Erythroblast (primary cell): ENCODE data around the gene AKAP8L.

Experiments used
- DNase-seq, 2 experiments: peaks; one replicate each; lab custom pipeline; 2025; lab: John Stamatoyannopoulos, UW
- GATA1 ChIP-seq: IDR thresholded peaks from 2 replicates; pipeline ENCODE4 v1.6.1; 2011; ENCODE audit warnings: low read depth, mild to moderate bottlenecking, control low read depth, low read length, moderate library complexity
- POLR2A ChIP-seq: IDR thresholded peaks from 2 replicates; pipeline ENCODE4 v1.6.1; 2011; ENCODE audit warnings: mild to moderate bottlenecking, low read length

AKAP8L gene

GRCh38 chr19:15432629-15433518 is 14.1 kb upstream of the AKAP8L start:
- TF ChIP-seq GATA1 = no peak
- TF ChIP-seq POLR2A = peak; percentile 56
- DNase-seq = peak; percentile 94 to 96

DNA sequence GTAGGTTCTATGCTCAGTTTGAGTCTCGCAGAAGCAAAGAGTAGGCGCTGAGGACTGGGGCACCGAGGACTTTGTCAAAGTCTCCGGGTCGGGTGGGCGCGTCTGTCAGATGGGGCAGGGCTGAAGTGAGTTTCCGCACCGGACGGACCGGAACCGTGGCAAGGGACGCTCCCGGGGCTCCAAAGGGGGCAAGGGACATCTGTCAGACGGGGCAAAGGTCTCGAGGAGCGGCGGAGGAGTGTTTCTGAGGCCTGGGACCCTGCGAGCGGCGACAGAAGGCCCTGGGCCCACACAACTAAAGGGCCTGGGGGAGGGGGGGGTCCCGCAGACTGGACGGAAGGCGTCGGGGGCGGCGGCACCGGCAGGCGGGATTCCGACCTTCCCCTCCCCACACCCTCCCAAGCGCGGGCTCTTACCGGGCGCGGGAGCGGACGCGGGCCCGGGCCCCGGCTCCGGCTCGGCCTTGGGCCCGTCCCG is 13.3 kb upstream of the AKAP8L start:
- peak; percentile 46 to 66 for DNase-seq
- no peak for TF ChIP-seq POLR2A
- TF ChIP-seq GATA1 = no peak

- peak; percentile 35 to 40 for DNase-seq
- no peak for TF ChIP-seq POLR2A
- TF ChIP-seq GATA1 = no peak
Measured at GRCh38 chr19:15431396-15432017, 12.7 kb upstream of the AKAP8L start.

GRCh38 chr19:15430526-15431120 is 11.8 kb upstream of the AKAP8L start:
- TF ChIP-seq POLR2A (no peak), GATA1 (no peak)

DNA sequence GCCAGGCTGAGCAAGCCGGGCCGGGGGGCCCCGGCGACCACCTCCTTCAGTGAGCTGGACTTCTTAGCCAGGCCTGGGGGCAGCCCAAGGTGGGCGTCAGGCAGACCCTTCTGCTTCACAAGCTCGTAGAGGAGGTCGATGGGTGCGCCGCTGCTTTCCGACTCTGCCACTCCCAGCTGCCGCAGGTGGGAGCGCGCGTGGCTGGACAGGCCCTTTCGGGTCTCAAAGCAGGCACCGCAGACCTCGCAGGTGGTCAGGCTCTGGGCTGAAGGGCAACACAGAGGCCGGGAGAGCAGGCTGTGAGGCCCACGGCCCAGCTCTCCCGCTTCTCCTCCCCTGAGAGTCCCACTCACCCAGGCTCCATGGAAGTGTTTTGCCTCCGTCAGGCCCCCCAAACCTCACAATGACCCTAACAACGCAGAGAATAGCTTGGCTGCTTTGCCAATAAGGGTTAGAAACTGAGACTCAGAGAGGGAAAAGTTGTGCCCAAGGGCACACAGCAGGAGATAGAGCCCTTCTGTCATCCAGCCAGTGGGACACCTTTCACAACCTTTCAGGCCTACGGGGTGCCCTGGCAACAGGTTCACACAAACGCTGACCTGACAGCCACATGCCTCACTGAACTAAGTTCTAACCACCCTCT is 11.2 kb upstream of the AKAP8L start:
- TF ChIP-seq GATA1 = no peak
- no peak for TF ChIP-seq POLR2A
- DNase-seq = no peak

More at GRCh38 chr19:15430526-15431120, 11.8 kb upstream of the AKAP8L start:
- no peak for DNase-seq

DNA sequence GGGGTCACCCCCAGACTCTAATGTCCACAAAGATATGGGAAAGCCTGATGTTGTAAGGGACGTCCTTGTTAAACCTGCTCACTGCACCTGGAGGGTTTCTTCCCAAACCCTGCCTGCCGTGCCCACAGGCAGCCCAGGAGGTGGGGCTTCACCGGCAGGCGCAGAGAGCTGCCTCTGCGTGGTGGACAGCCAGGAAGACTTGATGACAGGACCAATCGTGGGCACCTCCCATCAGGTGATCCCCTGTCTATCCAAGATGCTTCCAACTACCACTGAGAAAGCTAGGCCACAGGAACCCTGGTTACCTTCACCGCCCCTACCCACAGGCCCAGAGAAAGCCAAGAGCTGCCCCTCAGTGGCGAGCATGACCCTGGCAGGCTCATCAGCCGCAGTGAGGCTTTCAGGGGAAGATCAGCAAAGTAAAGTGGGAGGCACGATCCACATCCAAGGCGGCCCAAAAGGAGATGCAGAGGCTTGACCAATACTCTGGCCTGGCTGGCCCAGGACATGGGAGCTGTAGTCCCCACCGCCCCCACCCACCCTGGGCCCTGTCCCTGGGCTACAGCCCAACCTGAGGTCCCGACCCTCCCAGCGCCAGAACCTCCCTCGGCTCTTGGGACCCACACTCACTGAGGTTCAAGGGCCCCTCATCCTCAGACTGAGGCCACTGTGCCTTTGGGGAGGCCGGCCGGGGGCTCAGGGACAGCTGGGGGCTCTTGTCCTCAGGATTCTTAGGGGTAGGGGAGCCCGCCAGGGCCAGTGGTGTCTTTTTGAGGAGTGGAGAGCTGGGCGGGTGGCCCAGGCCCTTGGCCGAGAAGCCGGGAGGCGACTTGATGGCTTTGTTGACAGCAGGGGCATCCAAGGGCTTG is 10.4 kb upstream of the AKAP8L start:
- DNase-seq = no peak
- TF ChIP-seq GATA1 (no peak), POLR2A (no peak)

GRCh38 chr19:15427991-15428471 is 9.2 kb upstream of the AKAP8L start:
- TF ChIP-seq GATA1 (no peak), POLR2A (no peak)

GRCh38 chr19:15427350-15427700 is 8.5 kb upstream of the AKAP8L start:
- TF ChIP-seq POLR2A (no peak), GATA1 (no peak)
- no peak for DNase-seq

More at GRCh38 chr19:15427991-15428471, 9.2 kb upstream of the AKAP8L start:
- no peak for DNase-seq

DNA sequence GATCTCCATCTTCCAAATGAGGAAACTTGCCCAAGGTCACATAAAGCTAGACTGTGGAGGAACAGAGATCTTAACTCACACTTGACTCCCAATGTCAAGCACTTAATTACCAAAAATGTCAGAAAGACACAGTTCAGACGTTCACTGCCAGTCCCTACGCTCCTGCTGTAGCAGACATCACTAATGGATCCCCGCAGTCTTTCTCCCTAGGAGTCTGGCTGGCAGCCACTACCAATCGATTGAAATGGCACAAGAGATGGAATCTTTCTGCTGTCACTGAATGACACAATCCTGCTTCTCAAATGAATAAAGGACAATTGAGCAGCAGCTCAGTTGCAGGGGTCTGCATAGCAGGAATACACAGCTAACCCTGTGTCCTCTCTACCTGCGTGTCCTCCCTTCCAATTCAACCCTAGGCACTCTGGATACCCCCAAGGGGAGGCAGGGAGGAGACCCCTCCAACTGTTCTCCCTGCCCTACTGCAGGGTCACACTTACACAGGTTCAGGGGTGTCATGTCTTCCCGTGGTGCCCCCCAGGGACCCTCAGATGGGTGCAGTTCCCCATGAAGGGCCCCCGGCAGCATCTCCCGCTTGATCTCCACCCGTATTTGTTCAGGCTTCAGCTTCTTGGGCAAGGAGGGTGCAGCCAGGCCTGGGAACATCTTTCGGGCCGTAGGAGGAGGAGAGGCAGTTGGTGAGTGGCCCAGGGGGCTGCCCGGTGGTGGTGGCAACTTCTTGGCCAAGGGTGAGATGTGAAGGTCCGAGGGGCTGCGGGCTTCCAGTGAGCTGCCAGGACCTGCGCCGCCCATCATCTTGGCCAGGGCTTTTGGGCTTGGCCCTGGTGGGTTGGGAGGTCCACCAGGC is 7.9 kb upstream of the AKAP8L start:
- TF ChIP-seq POLR2A (no peak), GATA1 (no peak)
- peak; percentile 23 to 42 for DNase-seq

DNA sequence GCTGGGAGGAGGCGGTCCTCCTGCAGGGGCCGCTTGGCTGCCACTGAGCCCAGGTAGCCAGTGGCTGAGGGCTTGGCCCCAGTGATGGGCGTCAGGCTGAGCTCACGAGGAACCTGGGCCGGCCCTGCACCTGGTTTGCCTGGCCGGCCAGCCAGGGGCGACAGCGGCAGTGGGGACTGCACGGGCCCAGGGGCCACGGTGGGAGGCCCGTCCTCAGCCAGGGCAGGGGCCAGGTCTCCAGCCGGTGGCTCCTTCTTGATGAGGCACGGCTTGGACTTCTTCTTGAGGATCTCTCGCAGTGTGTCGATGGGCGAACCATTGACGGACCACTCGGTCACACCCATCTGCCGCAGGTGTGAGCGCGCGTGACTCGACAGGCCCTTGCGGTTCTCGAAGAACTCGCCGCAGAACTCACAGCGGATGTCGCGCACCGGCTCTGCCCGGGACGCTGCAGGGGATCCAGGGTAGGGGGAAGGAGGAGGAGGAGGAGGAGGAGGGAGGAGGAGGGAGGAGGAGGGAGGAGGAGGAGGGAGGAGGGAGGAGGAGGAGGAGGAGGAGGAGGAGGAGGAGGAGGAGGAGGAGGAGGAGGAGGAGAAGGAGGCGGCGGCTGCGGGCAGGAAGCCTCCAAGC is 6.6 kb upstream of the AKAP8L start:
- no peak for TF ChIP-seq POLR2A
- no peak for TF ChIP-seq GATA1

DNA sequence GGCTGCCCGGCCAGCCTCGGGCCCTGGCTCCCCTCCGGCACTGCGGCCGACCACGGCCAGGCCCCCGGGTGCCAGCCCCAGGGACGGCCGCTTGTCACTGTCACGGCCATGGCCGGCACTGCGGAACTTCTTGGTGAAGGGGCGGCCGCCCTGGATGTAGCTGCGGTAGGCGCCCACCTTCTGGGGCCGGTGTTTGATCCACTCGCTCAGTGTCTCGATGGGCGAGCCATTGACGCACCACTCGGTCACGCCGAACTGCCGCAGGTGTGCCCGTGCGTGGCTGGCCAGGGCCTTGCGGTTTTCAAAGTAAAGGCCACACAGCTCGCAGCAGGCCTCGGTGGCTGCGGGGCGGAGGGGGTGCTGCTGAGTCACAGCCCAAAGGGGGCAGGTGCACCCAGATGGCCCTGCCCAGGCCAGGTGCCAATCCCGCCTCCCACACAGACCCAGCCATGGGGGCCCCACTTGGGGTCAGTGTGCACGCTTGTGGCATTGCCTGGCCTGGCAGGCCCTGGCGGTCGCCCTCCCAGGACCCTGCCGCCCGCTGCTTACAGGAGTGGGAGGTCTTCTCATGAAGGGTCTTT is 6.0 kb upstream of the AKAP8L start:
- TF ChIP-seq GATA1 (no peak), POLR2A (no peak)
- no peak for DNase-seq

More for the DNA sequence above, 6.6 kb upstream of the AKAP8L start:
- no peak for DNase-seq

GRCh38 chr19:15424121-15424520 is 5.3 kb upstream of the AKAP8L start:
- no peak for DNase-seq
- TF ChIP-seq POLR2A (no peak), GATA1 (no peak)
